GM12878 (cell line): Measurements from ENCODE around the gene S100A2.

Source experiments
- CTCF ChIP-seq, 3 experiments: IDR thresholded peaks in 2 of 3; conservative IDR thresholded peaks in 1 of 3; 2 replicates each; pipeline ENCODE4 v1.5.1; 2011; ENCODE audit warnings: low read depth in 3 of 3, low read length in 3 of 3, mild to moderate bottlenecking in 3 of 3, control low read depth in 2 of 3, moderate library complexity in 2 of 3, inconsistent platforms in 1 of 3, mixed read lengths in 1 of 3; ENCODE audit not compliant: control insufficient read depth in 2 of 3, insufficient read depth in 1 of 3; ENCODE audit errors: extremely low read depth in 1 of 3
- MTA3 ChIP-seq: IDR thresholded peaks from 2 replicates; pipeline ENCODE4 v1.6.1; 2012; ENCODE audit warnings: low read length, inconsistent platforms, borderline replicate concordance
- POLR2A ChIP-seq: IDR thresholded peaks from 2 replicates; pipeline ENCODE4 v1.6.1; 2011; ENCODE audit warnings: low read depth, mild to moderate bottlenecking, low read length
- POLR2AphosphoS5 ChIP-seq: IDR thresholded peaks from 2 replicates; pipeline ENCODE4 v1.6.1; 2011; ENCODE audit warnings: mild to moderate bottlenecking, low read length, inconsistent platforms
- RAD21 ChIP-seq: IDR thresholded peaks from 2 replicates; pipeline ENCODE4 v1.6.1; 2011; ENCODE audit warnings: mild to moderate bottlenecking, low read depth, low read length, moderate library complexity; ENCODE audit not compliant: insufficient read depth
- RFX5 ChIP-seq: IDR thresholded peaks from 2 replicates; pipeline ENCODE4 v1.6.1; 2011; ENCODE audit warnings: low read depth, low read length, improper control_type of control experiment
- SMC3 ChIP-seq: IDR thresholded peaks from 2 replicates; pipeline ENCODE4 v1.6.1; 2011; ENCODE audit warnings: low read length, improper control_type of control experiment, borderline replicate concordance
- USF2 ChIP-seq: IDR thresholded peaks from 2 replicates; pipeline ENCODE4 v1.6.1; 2011; ENCODE audit warnings: low read depth, low read length, improper control_type of control experiment, borderline replicate concordance
- YY1 ChIP-seq: IDR thresholded peaks from 2 replicates; pipeline ENCODE4 v1.6.1; 2011; ENCODE audit warnings: low read depth, mild to moderate bottlenecking, low read length

- TF ChIP-seq USF2 = no peak
- no peak for TF ChIP-seq RFX5
- no peak for TF ChIP-seq CTCF (IDR thresholded peaks at IDR 0.05 in 2 of 3, conservative IDR thresholded peaks at IDR 0.05 in 1 of 3; ENCODE audit: control insufficient read depth in 2 of 3, extremely low read depth in 1 of 3, insufficient read depth in 1 of 3, low read depth in 3 of 3, low read length in 3 of 3)
- TF ChIP-seq POLR2A = no peak
- no peak for TF ChIP-seq POLR2AphosphoS5
- no peak for TF ChIP-seq MTA3
- TF ChIP-seq SMC3 = no peak
- no peak for TF ChIP-seq YY1
- TF ChIP-seq RAD21 = no peak
Measured at GRCh38 chr1:153536671-153537375, 28.8 kb downstream of the S100A2 start.
